Mesangial cell (primary cell): ENCODE data around the gene USP8. TPM values are rescaled to one million over a fixed set of nuclear protein-coding genes. Genes with fewer than 3 reads are reported as not detected.

Experiments used
- total RNA-seq: library from RNA; depleted of rRNA; stranded (reverse); fragments of >200 nt; gene quantifications from 2 replicates; pipeline ENCODE4 v1.2.3, GENCODE V29; 2015

USP8 gene
- total RNA-seq, result 24.7 and 28.8 TPM in 2 replicates

DNA sequence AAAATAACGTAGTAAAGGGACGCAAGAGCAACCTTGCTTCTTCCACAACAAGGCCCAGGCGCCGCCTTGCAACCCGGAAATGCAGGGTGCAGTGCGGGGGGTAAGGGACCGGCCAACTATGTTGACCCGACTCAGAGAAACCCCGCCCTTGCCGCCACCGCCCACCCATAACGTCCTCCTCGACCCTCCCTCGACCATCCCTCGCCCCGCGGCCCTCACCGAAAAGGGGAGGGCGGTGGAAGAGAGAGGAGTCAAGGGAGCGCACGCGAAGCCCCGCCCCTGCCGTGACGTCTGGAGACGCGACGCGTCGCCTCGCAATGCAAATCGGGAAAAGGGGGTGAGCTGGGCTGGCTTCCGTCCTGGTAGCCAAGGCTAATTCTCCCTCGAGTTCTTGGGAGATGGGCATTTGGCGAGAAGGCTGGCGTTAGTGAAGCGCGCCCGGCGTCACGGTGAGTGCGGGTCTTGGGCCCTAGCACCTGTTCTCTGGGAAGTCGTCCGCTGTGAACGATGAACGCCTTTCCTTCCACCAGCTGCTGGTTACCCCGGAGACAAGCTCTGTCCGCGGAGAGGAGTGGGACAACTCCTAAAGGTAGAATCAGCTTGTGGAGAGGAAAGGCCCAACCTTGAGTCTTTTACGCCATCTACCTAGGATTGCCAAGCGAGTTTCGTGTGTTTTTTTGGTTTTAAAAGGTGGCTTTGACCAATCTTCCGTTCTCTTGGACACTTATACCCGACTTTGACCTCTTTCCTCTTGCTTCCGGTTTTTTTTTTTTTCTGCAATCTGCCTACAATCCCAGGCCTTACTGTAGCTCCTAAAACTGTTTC lies at the start of gene USP8:
Gene USP8 (plus strand): TSS at position 340 of the 825 bp plus-strand sequence. CDS start 14,669 bp downstream, outside the sequence.

GRCh38 chr15:50546566-50546965 lies 122.4 kb downstream of the USP8 start, which contains the start of gene USP50:
Gene USP50, minus strand, starts transcription at chr15:50546666. Its CDS starts 141 bp downstream, at chr15:50546525.

Other genes with a start within 250 kb of the USP8 start
- under 0.01 and 0.76 TPM in 2 replicates for gene SLC27A2, start 242.2 kb upstream of the USP8 start, total RNA-seq
- gene HDC, start 158.7 kb upstream of the USP8 start, total RNA-seq, result not detected in 2 replicates
- gene GABPB1, start 69.2 kb upstream of the USP8 start, total RNA-seq, result 18.6 and 35.0 TPM in 2 replicates
- gene USP50, start 122.3 kb downstream of the USP8 start, total RNA-seq, result not detected in 2 replicates